Natural killer cell (primary cell): ENCODE results near the gene ST6GALNAC3. TPM values are rescaled to one million over a fixed set of nuclear protein-coding genes. Genes with fewer than 3 reads are reported as not detected.

Experiments used
- ATAC-seq, 3 donors: fragments of 150-1000 bp in 2 of 3; fragments of 200-7000 bp in 1 of 3; cut with Tn5 transposase; 1 replicate in 1 of 3; 2 replicates in 2 of 3; pipeline ENCODE4 v1.10.0; 2021; ENCODE audit warnings: mild to moderate bottlenecking in 2 of 3, moderate library complexity in 2 of 3
- DNase-seq, 2 donors: peaks; one replicate each; pipeline versions ENCODE4 v3.0.0 to v3.0.0-alpha.2; 2013 to 2021; ENCODE audit warnings: mixed read lengths in 1 of 2
- H3K27ac ChIP-seq: one replicate; pipeline ENCODE4 v1.5.1; 2013; ENCODE audit warnings: mild to moderate bottlenecking, low read length
- H3K27me3 ChIP-seq: one replicate; pipeline ENCODE4 v1.6.1; 2013; ENCODE audit warnings: low read length; ENCODE audit not compliant: control insufficient read depth, insufficient read depth
- H3K36me3 ChIP-seq: one replicate; pipeline ENCODE4 v1.6.1; 2013; ENCODE audit warnings: low read length; ENCODE audit not compliant: control insufficient read depth, insufficient read depth
- H3K4me1 ChIP-seq: one replicate; pipeline ENCODE4 v1.6.1; 2013; ENCODE audit warnings: low read length; ENCODE audit not compliant: control insufficient read depth, insufficient read depth
- H3K4me3 ChIP-seq: one replicate; pipeline ENCODE4 v1.5.1; 2013; ENCODE audit warnings: low read length
- H3K9me3 ChIP-seq: one replicate; pipeline ENCODE4 v1.6.1; 2013; ENCODE audit warnings: low read length; ENCODE audit not compliant: control insufficient read depth, insufficient read depth
- H3K27ac Mint-ChIP-seq, 2 donors: one replicate each; pipeline ENCODE4 v1.8.0; 2022; ENCODE audit warnings: mild to moderate bottlenecking in 2 of 2, mixed read lengths in 2 of 2, moderate library complexity in 1 of 2
- H3K27me3 Mint-ChIP-seq, 2 donors: one replicate each; pipeline ENCODE4 v1.8.0; 2022; ENCODE audit warnings: low read depth in 2 of 2, mixed read lengths in 2 of 2
- H3K36me3 Mint-ChIP-seq: one replicate; pipeline ENCODE4 v1.8.0; 2022; ENCODE audit warnings: mixed read lengths
- H3K4me1 Mint-ChIP-seq, 2 donors: one replicate each; pipeline ENCODE4 v1.8.0; 2022; ENCODE audit warnings: mixed read lengths in 2 of 2
- H3K4me3 Mint-ChIP-seq: one replicate; pipeline ENCODE4 v1.8.0; 2022; ENCODE audit warnings: mild to moderate bottlenecking, moderate library complexity, mixed read lengths
- H3K9me3 Mint-ChIP-seq, 2 donors: one replicate each; pipeline ENCODE4 v1.8.0; 2022; ENCODE audit warnings: mixed read lengths in 2 of 2
- CTCF ChIP-seq: fragments of 200-600 bp; IDR thresholded peaks from one replicate; pipeline ENCODE4 v1.8.0; 2022; ENCODE audit warnings: antibody characterized with exemption
- WGBS: methylation state at CpG from one replicate; pipeline ENCODE4 v1.1.7; 2013; ENCODE audit warnings: missing lambda C conversion rate; ENCODE audit not compliant: insufficient coverage; 5-methylcytosine and 5-hydroxymethylcytosine counted together
- intact Hi-C: fragments of 100-400 bp; cut with micrococcal nuclease; formaldehyde crosslinking; loops from one replicate; pipeline ENCODE4 v1.14.2; 2022
- total RNA-seq, 4 donors: library from RNA; stranded (reverse); fragments of 120-200 nt in 1 of 4; gene quantifications; one replicate each; pipeline versions ENCODE4 v1.2.3 to v1.2.4, GENCODE V29; 2013 to 2022

ST6GALNAC3 gene
- total RNA-seq, 3 donors from 2014 or later (not counting 1 experiment from before 2014, with no cell fraction given): not detected

- no peak for TF ChIP-seq CTCF
- DNase-seq (no peak), ATAC-seq (no peak)
- H3K9me3 Mint-ChIP-seq: no peaks in the 10 kb centered on the region
- Histone ChIP-seq H3K27ac (no peak overlapping the region), H3K27me3 (no peaks in the 10 kb centered on the region), H3K36me3 (no peaks in the 10 kb centered on the region), H3K4me3 (no peak overlapping the region), H3K4me1 (no peaks in the 10 kb centered on the region), H3K9me3 (no peaks in the 10 kb centered on the region)
- no peak overlapping the region for H3K27ac Mint-ChIP-seq
- H3K4me1 Mint-ChIP-seq: no peaks in the 10 kb centered on the region
- H3K27me3 Mint-ChIP-seq: peaks cover 0 to 2% of the 10 kb centered on the region in 2 donors
- intact Hi-C loops: no loop called here
- H3K36me3 Mint-ChIP-seq: no peaks in the 10 kb centered on the region
- WGBS: 100% methylated on average over 2 of the region's 2 CpGs
- no peak overlapping the region for H3K4me3 Mint-ChIP-seq
Observed at GRCh38 chr1:76317299-76317900, 242.9 kb downstream of the ST6GALNAC3 start.

- 21% methylated on average over 2 of the region's 3 CpGs for WGBS
- DNase-seq: peak in 1 of 2 donors; percentile 65
- no peak overlapping the region for H3K4me3 Mint-ChIP-seq
Observed at GRCh38 chr1:76330991-76331603, 256.6 kb downstream of the ST6GALNAC3 start.

GRCh38 chr1:76335882-76336281 lies 261.3 kb downstream of the ST6GALNAC3 start:
- DNase-seq: no peak
- Mint-ChIP-seq H3K36me3 (no peaks in the 10 kb centered on the region), H3K4me1 (no peaks in the 10 kb centered on the region), H3K9me3 (no peaks in the 10 kb centered on the region), H3K27me3 (no peaks in the 10 kb centered on the region), H3K4me3 (no peak overlapping the region), H3K27ac (no peak overlapping the region)
- Histone ChIP-seq H3K27ac (no peak overlapping the region), H3K36me3 (no peaks in the 10 kb centered on the region), H3K4me1 (no peaks in the 10 kb centered on the region), H3K27me3 (no peaks in the 10 kb centered on the region), H3K9me3 (no peaks in the 10 kb centered on the region), H3K4me3 (no peak overlapping the region)
- no peak for ATAC-seq
- intact Hi-C loops: loop anchor here (10.0 kb wide), 1 partner anchor 1779 kb away; no protein-coding TSS in a partner anchor
- TF ChIP-seq CTCF: no peak

More at GRCh38 chr1:76330991-76331603, 256.6 kb downstream of the ST6GALNAC3 start:
- no peaks in the 10 kb centered on the region for H3K9me3 ChIP-seq
- H3K4me3 ChIP-seq: no peak overlapping the region
- TF ChIP-seq CTCF: peak; percentile 88
- no peaks in the 10 kb centered on the region for H3K36me3 ChIP-seq
- intact Hi-C loops: loop anchor here (10.0 kb wide), 1 partner anchor 1784 kb away; no protein-coding TSS in a partner anchor
- Mint-ChIP-seq H3K27me3 (no peaks in the 10 kb centered on the region), H3K27ac (no peak overlapping the region), H3K36me3 (no peaks in the 10 kb centered on the region), H3K9me3 (no peaks in the 10 kb centered on the region), H3K4me1 (no peaks in the 10 kb centered on the region)
- no peaks in the 10 kb centered on the region for H3K27me3 ChIP-seq
- peak in 2 of 3 donors; percentile 36 to 60 for ATAC-seq
- no peak overlapping the region for H3K27ac ChIP-seq
- H3K4me1 ChIP-seq: no peaks in the 10 kb centered on the region
